OCI-LY7 (cell line): Measurements from ENCODE around the gene IFITM10. TPM values are rescaled to one million over a fixed set of nuclear protein-coding genes. Genes with fewer than 3 reads are reported as not detected.

ENCODE experiments used
- BruUV-seq: library from RNA; stranded (reverse); fragments of 400-500 nt; replicated peaks from 2 replicates; lab custom pipeline; 2021; lab: Mats Ljungman, UMichigan
- CTCF ChIA-PET: fragments of 300-600 bp; sonication (Branson Sonifier 250); formaldehyde crosslinking; loops from one replicate; lab custom pipeline; 2022; ENCODE audit warnings: antibody characterized with exemption; ENCODE audit not compliant: unreplicated experiment; lab: Charles Lee
- POLR2A ChIA-PET: fragments of 300-600 bp; sonication (Branson Sonifier 250); formaldehyde crosslinking; loops from one replicate; lab custom pipeline; 2022; ENCODE audit warnings: antibody characterized with exemption; lab: Charles Lee
- DNase-seq: peaks from one replicate; pipeline ENCODE4 v3.0.0-alpha.2; 2015; ENCODE audit warnings: low spot score
- H2AFZ ChIP-seq: fragments of 200-600 bp; sonication (generic), shearing (Covaris generic); 2 replicates; pipeline ENCODE4 v1.6.1; 2014; ENCODE audit warnings: mild to moderate bottlenecking, antibody characterized with exemption, low read length, moderate library complexity
- H3K27ac ChIP-seq: fragments of 200-600 bp; sonication (generic); 2 replicates; pipeline ENCODE4 v1.5.1; 2014; ENCODE audit warnings: mixed run types, low read depth, mild to moderate bottlenecking, moderate library complexity, low read length, inconsistent platforms; ENCODE audit not compliant: poor library complexity, severe bottlenecking
- H3K36me3 ChIP-seq: fragments of 200-600 bp; sonication (generic); 2 replicates; pipeline ENCODE4 v1.6.1; 2014; ENCODE audit warnings: mild to moderate bottlenecking, antibody characterized with exemption, low read length, moderate library complexity, mixed read lengths; ENCODE audit not compliant: insufficient read depth
- H3K4me1 ChIP-seq: fragments of 200-600 bp; sonication (generic); 2 replicates; pipeline ENCODE4 v1.5.1; 2014; ENCODE audit warnings: mild to moderate bottlenecking, low read length; ENCODE audit not compliant: insufficient read depth, poor library complexity, severe bottlenecking
- H3K4me2 ChIP-seq: fragments of 200-600 bp; sonication (generic); 2 replicates; pipeline ENCODE4 v1.6.1; 2014; ENCODE audit warnings: mild to moderate bottlenecking, low read length
- H3K4me3 ChIP-seq: fragments of 200-600 bp; sonication (generic); 2 replicates; pipeline ENCODE4 v1.5.1; 2014; ENCODE audit warnings: mild to moderate bottlenecking, low read depth, low read length; ENCODE audit not compliant: poor library complexity, severe bottlenecking
- H3K79me2 ChIP-seq: fragments of 200-600 bp; sonication (generic); 2 replicates; pipeline ENCODE4 v1.6.1; 2016; ENCODE audit warnings: low read depth, mild to moderate bottlenecking, low read length, moderate library complexity, mixed read lengths; ENCODE audit not compliant: insufficient read depth
- H3K9me2 ChIP-seq: fragments of 200-600 bp; sonication (generic); 2 replicates; pipeline ENCODE4 v1.6.1; 2016; ENCODE audit warnings: mild to moderate bottlenecking, low read length, mixed read lengths; ENCODE audit not compliant: insufficient read depth
- H3K9me3 ChIP-seq: fragments of 200-600 bp; sonication (generic); 2 replicates; pipeline ENCODE4 v1.6.1; 2014; ENCODE audit warnings: mild to moderate bottlenecking, mixed run types, low read length, mixed read lengths
- H4K20me1 ChIP-seq: fragments of 200-600 bp; sonication (generic); 2 replicates; pipeline ENCODE4 v1.6.1; 2014; ENCODE audit warnings: mild to moderate bottlenecking, antibody characterized with exemption, low read length, moderate library complexity, mixed read lengths; ENCODE audit not compliant: insufficient read depth
- CTCF ChIP-seq: fragments of 200-600 bp; sonication (generic); conservative IDR thresholded peaks from 2 replicates; pipeline ENCODE4 v1.5.1; 2014; ENCODE audit warnings: mild to moderate bottlenecking, antibody characterized with exemption, low read length, moderate library complexity, mixed read lengths
- EZH2phosphoT487 ChIP-seq: fragments of 200-600 bp; sonication (generic); IDR thresholded peaks from 2 replicates; pipeline ENCODE4 v1.6.1; 2018; ENCODE audit warnings: low read depth, borderline replicate concordance, mild to moderate bottlenecking, mixed run types, antibody characterized with exemption, low read length, moderate library complexity, mixed read lengths
- intact Hi-C: fragments of 100-400 bp; cut with micrococcal nuclease; formaldehyde crosslinking; loops from one replicate; pipeline ENCODE4 v1.10.0; 2022; ENCODE audit not compliant: unreplicated experiment
- total RNA-seq, 2 experiments: library from RNA; depleted of rRNA in 1 of 2; stranded (reverse); fragments of >200 nt in 1 of 2; shearing (Covaris generic) in 1 of 2; gene quantifications; 2 replicates each; pipeline ENCODE4 v1.2.3, GENCODE V29; 2014 to 2022

IFITM10 gene
- total RNA-seq, 2 experiments from 2014 or later: 0.30 to 0.38 TPM

GRCh38 chr11:1733716-1734640 is 16.4 kb downstream of the IFITM10 start:
- intact Hi-C loops: no loop called here
- no peaks in the 10 kb centered on the region for H3K9me3 ChIP-seq
- POLR2A ChIA-PET: no interaction called here
- TF ChIP-seq CTCF (no peak), EZH2phosphoT487 (no peak)
- no peak overlapping the region for H3K27ac ChIP-seq
- no peaks in the 10 kb centered on the region for H3K79me2 ChIP-seq
- no peak for DNase-seq
- H4K20me1 ChIP-seq: no peaks in the 10 kb centered on the region
- no peak overlapping the region for H3K4me2 ChIP-seq
- no TSS peak for BruUV-seq
- CTCF ChIA-PET: no interaction called here
- H3K4me3 ChIP-seq: no peak overlapping the region
- H3K9me2 ChIP-seq: no peaks in the 10 kb centered on the region
- no peaks in the 10 kb centered on the region for H3K36me3 ChIP-seq
- no peak overlapping the region for H2AFZ ChIP-seq
- peaks cover 9% of the 10 kb centered on the region for H3K4me1 ChIP-seq

- Histone ChIP-seq H3K36me3 (no peaks in the 10 kb centered on the region), H4K20me1 (no peaks in the 10 kb centered on the region), H3K4me3 (no peak overlapping the region), H3K9me3 (no peaks in the 10 kb centered on the region), H3K4me1 (peaks cover 13% of the 10 kb centered on the region), H3K27ac (no peak overlapping the region), H2AFZ (no peak overlapping the region), H3K79me2 (no peaks in the 10 kb centered on the region), H3K4me2 (no peak overlapping the region), H3K9me2 (no peaks in the 10 kb centered on the region)
- ChIA-PET CTCF (no interaction called here), POLR2A (no interaction called here)
- no TSS peak for BruUV-seq
- intact Hi-C loops: no loop called here
- no peak for DNase-seq
- TF ChIP-seq CTCF (no peak), EZH2phosphoT487 (no peak)
These were observed 17.2 kb downstream of the IFITM10 start for GRCh38 chr11:1733009-1733715.
